AG20443 (cell line): ENCODE results near the gene NFAM1.

Source experiments
- DNase-seq: peaks from one replicate; pipeline ENCODE4 v3.0.0; 2012; ENCODE audit warnings: low spot score, mixed read lengths

Gene NFAM1

DNA sequence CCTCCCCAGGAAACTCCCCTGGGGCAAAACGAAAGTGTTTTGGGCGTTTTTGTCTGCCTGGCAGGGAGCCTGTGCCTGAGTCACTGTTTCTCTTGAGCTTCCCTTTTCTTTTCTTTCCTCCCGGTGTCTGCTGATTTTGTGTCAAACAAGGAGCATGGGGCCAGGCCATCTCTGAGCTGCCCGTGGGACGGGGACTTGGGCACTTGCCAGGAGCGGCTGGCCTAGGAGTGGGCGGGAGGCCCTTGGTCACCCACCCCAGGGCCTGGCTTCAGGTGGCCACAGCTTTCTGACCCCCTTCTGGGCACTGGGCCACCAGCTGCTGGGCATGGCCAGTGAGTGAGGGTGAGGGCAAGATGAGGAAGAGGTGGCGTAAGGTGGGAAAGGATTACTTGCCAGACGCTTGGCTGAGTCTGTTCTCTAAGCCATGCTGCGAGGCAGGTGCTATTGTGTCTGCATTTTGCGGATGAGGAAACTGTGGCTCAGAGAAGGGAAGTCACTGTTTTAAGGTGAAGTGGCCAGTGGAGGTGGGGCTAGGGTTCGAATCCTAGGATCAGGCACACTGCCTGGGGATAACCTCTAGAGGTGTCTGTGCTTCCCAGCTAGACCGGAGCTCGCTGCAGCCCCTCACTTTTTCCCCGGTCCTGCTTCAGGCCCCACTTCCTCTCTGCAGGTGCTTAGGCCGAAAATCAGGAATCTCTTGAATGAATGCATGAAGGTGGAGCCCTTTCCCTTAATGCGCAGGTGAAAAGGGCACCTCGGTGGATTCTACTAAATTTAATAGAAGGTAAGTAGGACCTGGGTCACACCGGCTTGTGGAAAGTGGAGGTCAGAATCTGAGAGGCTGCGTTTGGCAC is 7.8 kb upstream of the NFAM1 start:
- DNase-seq: peak; percentile 39

GRCh38 chr22:42439021-42439567 is 6.9 kb upstream of the NFAM1 start:
- no peak for DNase-seq

DNA sequence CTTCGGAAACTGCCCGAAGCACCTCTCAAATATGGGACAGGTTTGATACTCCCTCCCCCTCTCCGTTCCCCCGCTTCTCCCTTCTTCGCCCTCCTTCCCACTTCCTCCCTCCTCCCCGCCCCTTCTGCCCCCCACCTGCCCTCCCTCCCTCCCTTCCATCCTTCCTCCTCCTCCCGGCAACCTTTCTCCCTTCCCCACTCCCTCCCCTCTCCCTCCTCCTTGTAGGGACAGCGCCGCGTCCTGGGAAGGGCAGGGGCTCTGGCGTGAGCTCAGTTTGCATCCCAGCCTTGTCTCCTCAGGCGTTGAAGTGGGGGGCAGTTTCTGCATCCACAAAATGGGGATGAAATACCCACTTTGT is 6.1 kb upstream of the NFAM1 start:
- DNase-seq: no peak

- DNase-seq: peak; percentile 81
Observed at GRCh38 chr22:42437488-42438292, 5.5 kb upstream of the NFAM1 start.

GRCh38 chr22:42436404-42436803 is 4.2 kb upstream of the NFAM1 start:
- DNase-seq: no peak

GRCh38 chr22:42434748-42435425 is 2.7 kb upstream of the NFAM1 start:
- DNase-seq: no peak

- no peak for DNase-seq
Observed at GRCh38 chr22:42433754-42434682, 1.8 kb upstream of the NFAM1 start.

- no peak for DNase-seq
Observed at GRCh38 chr22:42432818-42433217, 615 bp upstream of the NFAM1 start.

DNA sequence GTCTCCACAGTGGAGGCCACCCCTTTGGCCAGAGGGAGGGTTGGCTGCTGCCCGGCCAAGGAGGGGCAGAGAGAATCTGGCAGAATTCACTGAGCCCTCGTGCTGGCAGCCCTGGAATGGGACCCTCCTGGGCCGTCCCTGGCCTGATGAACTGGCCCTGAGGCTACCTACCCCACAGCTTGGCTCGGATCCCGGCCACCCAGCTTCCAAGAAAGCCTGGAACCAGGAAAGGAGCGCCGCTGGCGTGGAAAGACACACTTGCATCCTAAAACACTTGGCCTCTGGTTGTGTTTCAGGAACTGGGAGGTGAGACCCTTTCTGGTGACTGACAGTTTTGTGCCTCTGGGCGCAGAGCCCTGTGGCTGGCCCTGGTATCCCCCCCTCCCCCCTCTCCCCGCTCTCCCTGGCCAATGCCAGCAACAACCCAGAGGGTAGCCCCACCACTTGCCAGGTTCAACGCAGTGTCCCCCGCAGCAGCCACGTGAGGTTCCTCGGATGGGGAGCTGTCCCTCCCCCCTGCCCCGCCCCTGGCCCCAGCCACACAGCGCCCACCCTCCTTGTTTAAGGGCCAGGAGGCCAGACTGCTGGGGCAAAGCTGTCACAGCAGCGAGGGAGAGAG is 693 bp downstream of the NFAM1 start:
- no peak for DNase-seq

DNA sequence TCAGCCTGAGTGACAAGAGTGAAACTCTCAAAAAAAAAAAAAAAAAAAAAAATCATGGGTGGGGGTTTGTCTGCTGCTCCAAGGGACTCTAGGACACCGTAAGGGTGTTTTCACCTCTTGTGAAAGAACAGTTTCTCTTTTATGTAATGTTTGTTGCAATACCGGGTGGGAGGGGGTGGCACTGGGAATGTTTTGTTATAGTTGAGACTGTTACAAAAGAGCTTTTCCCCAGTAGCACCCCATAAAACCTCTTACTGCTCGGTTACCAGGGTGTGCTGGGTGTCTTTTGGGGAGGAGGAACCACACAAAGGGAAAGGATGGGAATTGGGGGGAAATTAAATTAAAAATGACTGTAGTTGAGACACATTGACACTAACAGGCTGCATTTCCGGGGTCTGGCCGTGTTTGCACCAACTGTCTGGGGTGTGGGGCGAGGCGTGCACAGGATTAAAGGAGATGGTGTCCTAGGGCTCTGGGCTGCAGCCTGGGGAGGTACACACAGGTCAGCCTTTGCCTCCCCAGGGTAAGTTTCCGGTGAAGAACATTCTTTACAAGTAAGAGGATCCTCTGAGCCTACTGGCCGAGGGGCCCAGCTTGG is 1.6 kb downstream of the NFAM1 start:
- no peak for DNase-seq

DNA sequence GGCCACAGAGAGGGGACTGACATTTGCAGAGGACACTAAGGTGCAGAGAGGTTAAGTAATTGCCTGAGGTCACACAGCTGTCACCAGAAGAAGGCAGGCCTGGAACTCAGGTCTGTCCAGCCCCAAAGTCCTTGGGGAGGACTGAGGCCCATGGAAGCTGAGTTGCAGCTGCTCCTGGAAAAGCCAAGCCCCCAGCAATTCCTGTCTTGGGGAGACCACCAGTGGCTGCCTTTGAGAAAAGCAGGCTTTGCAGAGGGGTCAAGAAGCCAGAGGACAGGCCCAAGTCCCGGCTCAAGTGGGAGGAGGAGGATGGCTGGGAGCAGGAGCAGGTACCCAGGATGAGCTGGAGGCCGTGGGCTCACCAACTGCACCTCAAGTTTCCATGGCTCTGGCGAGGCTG is 3.4 kb downstream of the NFAM1 start:
- no peak for DNase-seq

GRCh38 chr22:42428025-42428424 is 4.2 kb downstream of the NFAM1 start:
- no peak for DNase-seq

DNA sequence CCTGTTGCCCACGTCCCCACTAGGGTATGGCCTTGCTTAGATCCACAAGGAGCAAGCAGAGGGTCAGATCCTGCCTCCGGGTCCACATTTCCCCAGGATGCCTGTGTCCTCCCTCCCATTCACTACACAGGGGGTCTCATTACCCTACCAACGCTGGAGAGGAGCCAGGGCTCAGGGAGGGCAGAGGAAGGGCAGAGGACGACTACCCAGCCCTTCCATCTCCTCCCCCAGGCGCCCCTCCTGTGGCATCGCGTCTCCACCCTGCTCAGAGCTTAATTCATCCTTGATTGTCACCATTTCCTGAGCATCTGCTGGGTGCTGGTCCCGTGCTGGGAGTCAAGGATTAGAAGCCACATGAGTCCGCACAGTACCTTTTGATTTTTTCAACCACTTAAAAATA is 5.0 kb downstream of the NFAM1 start:
- DNase-seq: no peak

DNA sequence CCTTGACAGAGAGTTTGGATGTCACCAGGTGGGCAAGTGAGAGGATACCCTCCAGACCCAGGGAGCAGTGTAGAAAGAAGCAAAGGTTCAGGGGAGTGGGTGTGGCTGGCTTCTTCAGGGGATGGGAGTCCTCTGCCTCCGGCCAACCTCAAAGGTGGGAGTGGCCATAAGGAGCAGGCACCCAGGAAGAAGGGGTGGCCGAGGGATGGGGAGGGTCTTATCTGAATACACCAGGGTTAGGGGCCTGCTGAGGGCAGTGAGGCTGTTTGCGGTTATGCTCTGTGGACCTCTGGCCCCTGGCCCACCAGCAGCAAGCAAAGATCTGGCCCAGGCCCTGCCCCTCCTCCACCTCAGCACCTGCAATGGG is 6.2 kb downstream of the NFAM1 start:
- DNase-seq: no peak

GRCh38 chr22:42425337-42425988 is 6.7 kb downstream of the NFAM1 start:
- DNase-seq: no peak

DNA sequence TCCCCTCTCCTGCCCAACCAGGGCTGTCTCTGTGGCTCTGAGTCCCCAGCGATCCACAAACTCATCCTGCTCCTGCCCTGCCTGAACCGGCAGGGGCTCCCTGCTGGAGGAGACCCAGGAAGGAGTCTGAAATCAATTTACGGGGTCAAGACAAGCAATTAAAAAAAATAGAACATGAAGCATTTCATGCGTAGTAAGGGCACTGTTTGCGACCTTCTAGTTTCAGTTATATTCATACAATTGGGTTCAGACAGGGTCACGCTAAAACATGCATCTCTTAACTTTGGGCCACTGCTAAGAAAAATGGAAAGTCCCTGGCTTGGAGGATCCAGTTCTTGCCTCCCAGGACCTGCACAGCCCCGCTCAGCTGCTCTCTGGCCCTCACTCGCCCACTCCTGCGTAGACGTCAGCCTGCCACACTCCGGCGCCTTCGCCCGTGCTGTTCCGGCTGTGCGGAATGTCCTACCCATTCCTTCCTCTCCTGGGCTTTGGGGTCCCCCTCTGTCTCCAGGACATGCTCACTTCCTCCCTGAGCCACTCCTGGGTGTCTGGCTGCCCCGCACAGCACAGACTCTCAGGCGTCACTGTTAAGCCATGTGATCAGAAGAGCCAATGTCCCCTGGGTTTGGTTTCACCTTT is 12.8 kb downstream of the NFAM1 start:
- no peak for DNase-seq

DNA sequence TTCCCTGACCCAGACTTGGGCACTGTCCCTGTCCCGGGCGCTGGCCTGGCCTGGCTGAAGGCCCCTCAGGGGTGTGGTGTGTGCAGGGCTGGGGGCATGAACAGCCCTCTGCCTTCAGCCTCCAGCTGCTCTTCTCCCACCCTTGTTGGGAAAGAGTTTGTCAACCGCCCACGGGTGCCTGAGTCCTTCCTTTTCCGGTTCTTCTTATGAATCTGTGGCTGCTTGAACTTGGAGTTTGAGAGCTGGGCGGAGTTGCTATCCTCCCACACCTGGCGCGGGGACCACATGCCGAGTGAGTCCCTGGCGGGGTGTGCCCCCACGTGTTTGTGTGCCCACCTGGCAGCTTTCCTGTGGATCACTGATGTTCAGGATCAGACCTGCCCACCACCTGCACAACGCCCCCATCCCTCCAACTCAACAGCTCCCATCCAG is 13.4 kb downstream of the NFAM1 start:
- no peak for DNase-seq

- DNase-seq: no peak
Observed at GRCh38 chr22:42417645-42418305, 14.4 kb downstream of the NFAM1 start.

GRCh38 chr22:42416671-42417230 is 15.5 kb downstream of the NFAM1 start:
- no peak for DNase-seq
